Measurements from ENCODE around the gene NDST1.

Gene NDST1

DNA sequence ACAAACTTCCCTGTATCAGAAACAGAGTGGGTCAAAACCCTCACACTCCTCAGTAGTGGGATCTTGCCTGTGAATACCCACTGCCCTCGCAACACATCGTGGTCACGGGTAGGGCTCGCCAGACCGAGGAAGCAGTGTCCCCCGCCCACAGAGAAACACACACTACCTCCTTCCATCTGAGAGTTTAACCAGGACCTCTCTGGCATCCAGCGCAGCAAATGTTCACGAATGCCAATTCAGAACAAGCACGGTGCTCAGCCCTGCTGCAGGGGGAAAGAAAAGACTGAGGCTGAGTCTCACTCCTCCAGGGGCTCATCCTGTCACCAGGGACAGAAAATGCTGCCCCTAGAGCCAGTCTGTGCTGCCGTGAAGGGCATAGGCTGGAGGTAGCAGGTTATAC is 90.1 kb downstream of the NDST1 start:
- no peaks in the 10 kb centered on the region for H3K27me3 ChIP-seq (replicated peaks)
- in situ Hi-C loops (cut with HindIII; ENCODE audit: low pct_ligation_motif_present, low sequenced_read_pairs): no loop called here
- H3K4me3 ChIP-seq (ENCODE audit: low read depth, low read length): no peak overlapping the region
- no peak for DNase-seq
- no peaks in the 10 kb centered on the region for H3K36me3 ChIP-seq (replicated peaks)
- TF ChIP-seq, protein P1, sequence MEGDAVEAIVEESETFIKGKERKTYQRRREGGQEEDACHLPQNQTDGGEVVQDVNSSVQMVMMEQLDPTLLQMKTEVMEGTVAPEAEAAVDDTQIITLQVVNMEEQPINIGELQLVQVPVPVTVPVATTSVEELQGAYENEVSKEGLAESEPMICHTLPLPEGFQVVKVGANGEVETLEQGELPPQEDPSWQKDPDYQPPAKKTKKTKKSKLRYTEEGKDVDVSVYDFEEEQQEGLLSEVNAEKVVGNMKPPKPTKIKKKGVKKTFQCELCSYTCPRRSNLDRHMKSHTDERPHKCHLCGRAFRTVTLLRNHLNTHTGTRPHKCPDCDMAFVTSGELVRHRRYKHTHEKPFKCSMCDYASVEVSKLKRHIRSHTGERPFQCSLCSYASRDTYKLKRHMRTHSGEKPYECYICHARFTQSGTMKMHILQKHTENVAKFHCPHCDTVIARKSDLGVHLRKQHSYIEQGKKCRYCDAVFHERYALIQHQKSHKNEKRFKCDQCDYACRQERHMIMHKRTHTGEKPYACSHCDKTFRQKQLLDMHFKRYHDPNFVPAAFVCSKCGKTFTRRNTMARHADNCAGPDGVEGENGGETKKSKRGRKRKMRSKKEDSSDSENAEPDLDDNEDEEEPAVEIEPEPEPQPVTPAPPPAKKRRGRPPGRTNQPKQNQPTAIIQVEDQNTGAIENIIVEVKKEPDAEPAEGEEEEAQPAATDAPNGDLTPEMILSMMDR (IDR thresholded peaks at IDR 0.05; ENCODE audit: low read depth, low read length, missing control alignments): no peak
- H3K27ac ChIP-seq: no peak overlapping the region

DNA sequence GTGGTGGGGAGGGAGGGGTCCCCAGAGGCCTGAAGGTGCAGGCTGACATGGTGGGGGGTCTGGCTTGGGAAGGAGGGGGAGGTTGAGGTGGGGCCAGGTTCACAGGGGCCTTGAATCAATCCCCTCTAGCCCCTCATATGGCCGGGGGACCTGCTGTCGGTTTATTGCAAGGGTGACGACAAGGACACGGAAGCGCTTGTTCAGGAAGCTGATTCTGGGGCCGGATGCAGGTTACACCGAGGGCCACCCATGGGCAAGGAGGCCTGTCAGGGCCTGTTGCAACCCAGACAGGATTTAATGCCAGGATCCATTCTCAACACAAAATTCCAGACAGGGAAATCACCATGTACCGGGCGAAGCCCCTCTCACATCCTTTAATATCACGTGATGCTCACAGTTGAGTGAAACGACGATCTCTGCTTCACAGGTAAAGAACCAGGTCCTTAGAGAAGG is 90.9 kb downstream of the NDST1 start:
- TF ChIP-seq, protein P1 (IDR thresholded peaks at IDR 0.05; ENCODE audit: low read depth, low read length, missing control alignments): no peak
- Histone ChIP-seq H3K4me3 (ENCODE audit: low read depth, low read length) (no peak overlapping the region), H3K36me3 (replicated peaks) (no peaks in the 10 kb centered on the region), H3K27me3 (replicated peaks) (no peaks in the 10 kb centered on the region), H3K27ac (no peak overlapping the region)
- no peak for DNase-seq
- in situ Hi-C loops (cut with HindIII; ENCODE audit: low pct_ligation_motif_present, low sequenced_read_pairs): no loop called here

DNA sequence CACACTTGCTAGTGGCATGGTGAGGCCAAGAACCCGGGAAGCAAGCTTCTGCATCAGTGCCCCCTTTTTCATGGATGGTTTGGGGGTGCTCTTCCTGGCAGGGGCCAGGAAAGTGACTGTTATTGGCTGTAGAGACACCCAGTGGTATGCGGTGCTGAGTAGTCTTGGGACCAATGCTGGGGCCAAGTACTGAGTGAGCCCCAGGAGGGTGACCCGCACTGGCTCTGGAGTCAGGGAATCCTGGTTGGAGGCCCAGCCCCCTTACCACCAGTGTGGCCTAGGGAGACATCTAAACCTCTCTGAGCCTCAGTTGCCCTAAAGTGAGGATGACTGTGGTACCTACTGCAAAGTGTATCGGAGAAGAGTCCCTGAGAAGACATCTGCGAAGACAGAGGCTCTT is 91.3 kb downstream of the NDST1 start:
- H3K27ac ChIP-seq: no peak overlapping the region
- in situ Hi-C loops (cut with HindIII; ENCODE audit: low pct_ligation_motif_present, low sequenced_read_pairs): no loop called here
- TF ChIP-seq, protein P1 (IDR thresholded peaks at IDR 0.05; ENCODE audit: low read depth, low read length, missing control alignments): no peak
- no peak for DNase-seq
- no peak overlapping the region for H3K4me3 ChIP-seq (ENCODE audit: low read depth, low read length)
- no peaks in the 10 kb centered on the region for H3K27me3 ChIP-seq (replicated peaks)
- no peaks in the 10 kb centered on the region for H3K36me3 ChIP-seq (replicated peaks)

DNA sequence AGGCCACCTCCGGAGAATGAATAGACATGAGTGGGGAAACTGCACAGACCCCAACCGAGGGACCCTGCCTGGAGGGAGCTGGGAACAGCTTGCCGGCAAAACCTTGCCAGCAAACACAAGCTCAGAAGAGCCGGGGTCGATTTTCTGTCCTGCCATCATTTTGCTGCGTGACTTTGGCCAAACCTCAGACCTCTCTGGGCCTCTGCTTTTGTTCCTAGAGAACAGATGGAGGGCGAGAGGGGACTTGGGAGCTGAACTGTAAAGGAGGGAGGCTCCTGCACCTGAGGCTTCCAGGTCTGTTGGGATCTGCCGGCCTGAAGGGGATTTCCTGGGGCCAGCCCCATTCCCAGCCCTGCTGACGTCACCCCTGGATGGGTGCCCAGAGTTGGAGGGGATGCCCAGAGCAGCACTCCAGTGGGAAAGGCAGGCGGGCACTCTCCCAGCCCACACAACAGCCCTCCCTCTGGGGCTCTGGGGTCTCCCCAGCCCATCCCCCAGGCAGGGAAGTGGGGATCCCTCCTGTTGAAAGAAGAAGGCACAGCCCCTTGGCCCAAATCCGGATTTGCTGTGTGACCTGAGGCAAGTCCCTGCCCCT is 92.1 kb downstream of the NDST1 start:
- H3K27ac ChIP-seq: no peak overlapping the region

DNA sequence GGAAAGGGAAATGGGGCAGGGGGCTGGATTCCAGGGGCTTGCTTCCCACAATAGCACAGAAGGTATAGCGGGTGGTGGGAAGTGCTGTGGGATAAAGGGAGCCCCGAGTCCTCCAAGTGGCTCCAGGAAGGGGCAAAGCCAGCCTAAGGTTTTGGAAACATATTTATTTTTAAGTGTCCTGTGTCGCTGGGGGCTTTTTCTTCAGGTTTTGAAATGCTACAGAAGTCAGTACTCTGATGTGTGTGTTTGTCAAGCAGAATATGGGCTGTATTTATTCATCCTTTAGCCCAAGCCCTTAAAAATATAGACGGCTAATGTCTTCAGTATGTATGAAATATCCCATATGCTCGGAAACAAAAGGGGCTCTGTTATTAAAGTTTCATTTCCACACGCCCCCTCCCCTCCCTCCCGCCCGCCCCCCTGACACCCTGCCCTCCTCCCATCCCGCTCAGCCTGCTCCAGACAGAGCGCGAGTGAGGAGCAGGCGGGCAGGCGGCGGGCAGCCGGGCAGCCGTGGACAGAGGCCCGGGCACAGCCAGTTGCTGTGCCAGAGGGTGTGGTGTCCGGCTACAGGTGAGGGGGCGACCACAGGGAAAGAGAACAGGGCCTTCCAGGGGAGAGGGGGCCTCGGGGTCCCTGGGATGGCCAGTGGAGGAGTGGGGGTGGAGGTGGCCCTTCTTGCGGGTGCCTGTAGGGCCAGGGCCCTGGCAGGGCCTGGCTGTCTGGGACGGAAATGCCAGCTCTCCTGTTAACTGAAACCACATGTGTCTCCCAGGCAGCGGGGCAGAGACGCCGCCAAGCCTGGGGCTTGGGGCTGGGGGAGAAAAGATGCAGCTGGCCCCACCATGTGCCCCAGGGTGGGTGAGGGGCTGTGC is 92.9 kb downstream of the NDST1 start:
- no peak overlapping the region for H3K4me3 ChIP-seq (ENCODE audit: low read depth, low read length)
- no peak for DNase-seq
- TF ChIP-seq, protein P1 (IDR thresholded peaks at IDR 0.05; ENCODE audit: low read depth, low read length, missing control alignments): no peak
- H3K27me3 ChIP-seq (replicated peaks): no peaks in the 10 kb centered on the region
- H3K36me3 ChIP-seq (replicated peaks): no peaks in the 10 kb centered on the region
- in situ Hi-C loops (cut with HindIII; ENCODE audit: low pct_ligation_motif_present, low sequenced_read_pairs): no loop called here
- no peak overlapping the region for H3K27ac ChIP-seq

More for the DNA sequence above, 92.1 kb downstream of the NDST1 start:
- H3K27me3 ChIP-seq (replicated peaks): no peaks in the 10 kb centered on the region
- no peaks in the 10 kb centered on the region for H3K36me3 ChIP-seq (replicated peaks)
- DNase-seq: peak; percentile 79
- TF ChIP-seq, protein P1 (IDR thresholded peaks at IDR 0.05; ENCODE audit: low read depth, low read length, missing control alignments): no peak
- in situ Hi-C loops (cut with HindIII; ENCODE audit: low pct_ligation_motif_present, low sequenced_read_pairs): no loop called here
- H3K4me3 ChIP-seq (ENCODE audit: low read depth, low read length): no peak overlapping the region

Data from brain microvascular endothelial cell (primary cell).